ENCODE results near the gene BARX1.
A peak's percentile ranks its signal among the peaks of the same experiment; 100 is the strongest.
"Not testable (repeated sequence)": the region's sequence is repeated elsewhere in the genome, so short reads cannot be mapped to it uniquely, and the experiment has no call there.

The BARX1 gene

GRCh38 chr9:93965830-93966577 lies 10.8 kb upstream of the BARX1 start:
- DNase-seq: no peak

- no peak for DNase-seq
Observed at GRCh38 chr9:93964685-93965084, 9.5 kb upstream of the BARX1 start.

GRCh38 chr9:93963969-93964368 lies 8.8 kb upstream of the BARX1 start:
- peak; percentile 29 for DNase-seq

- DNase-seq: not testable (repeated sequence)
Observed at GRCh38 chr9:93963489-93963888, 8.3 kb upstream of the BARX1 start.

GRCh38 chr9:93962561-93963440 lies 7.6 kb upstream of the BARX1 start:
- DNase-seq: peak; percentile 87

- no peak for DNase-seq
Observed at GRCh38 chr9:93962017-93962416, 6.9 kb upstream of the BARX1 start.

- no peak for DNase-seq
Observed at GRCh38 chr9:93960971-93961841, 6.1 kb upstream of the BARX1 start.

- DNase-seq: no peak
Observed at GRCh38 chr9:93960221-93960970, 5.2 kb upstream of the BARX1 start.

GRCh38 chr9:93959739-93960154 lies 4.6 kb upstream of the BARX1 start:
- DNase-seq: no peak

- DNase-seq: no peak
Observed at GRCh38 chr9:93958819-93959682, 3.9 kb upstream of the BARX1 start.

- DNase-seq: no peak
Observed at GRCh38 chr9:93958121-93958818, 3.1 kb upstream of the BARX1 start.

GRCh38 chr9:93955981-93956784 lies 1.0 kb upstream of the BARX1 start:
- no peak for DNase-seq

- peak; percentile 68 for DNase-seq
Observed at GRCh38 chr9:93954434-93955061, 607 bp downstream of the BARX1 start.

- DNase-seq: no peak
Observed at GRCh38 chr9:93953496-93954433, 1.4 kb downstream of the BARX1 start.

- DNase-seq: no peak
Observed at GRCh38 chr9:93952784-93953495, 2.2 kb downstream of the BARX1 start.

- no peak for DNase-seq
Observed at GRCh38 chr9:93952119-93952783, 2.9 kb downstream of the BARX1 start.

GRCh38 chr9:93951655-93952118 lies 3.5 kb downstream of the BARX1 start:
- no peak for DNase-seq

All from NCI-H69 (cell line).